Activated CD8-positive, alpha-beta memory T cell treated with anti-CD3 and anti-CD28 coated beads, Interleukin-2, amount 50 U/mL, for 1 hour (primary cell): ENCODE results near the gene DAPK1.

ENCODE experiments used
- DNase-seq: peaks from one replicate; pipeline ENCODE4 v3.0.0-alpha.2; 2020; ENCODE audit errors: extremely low read depth

The DAPK1 gene

DNA sequence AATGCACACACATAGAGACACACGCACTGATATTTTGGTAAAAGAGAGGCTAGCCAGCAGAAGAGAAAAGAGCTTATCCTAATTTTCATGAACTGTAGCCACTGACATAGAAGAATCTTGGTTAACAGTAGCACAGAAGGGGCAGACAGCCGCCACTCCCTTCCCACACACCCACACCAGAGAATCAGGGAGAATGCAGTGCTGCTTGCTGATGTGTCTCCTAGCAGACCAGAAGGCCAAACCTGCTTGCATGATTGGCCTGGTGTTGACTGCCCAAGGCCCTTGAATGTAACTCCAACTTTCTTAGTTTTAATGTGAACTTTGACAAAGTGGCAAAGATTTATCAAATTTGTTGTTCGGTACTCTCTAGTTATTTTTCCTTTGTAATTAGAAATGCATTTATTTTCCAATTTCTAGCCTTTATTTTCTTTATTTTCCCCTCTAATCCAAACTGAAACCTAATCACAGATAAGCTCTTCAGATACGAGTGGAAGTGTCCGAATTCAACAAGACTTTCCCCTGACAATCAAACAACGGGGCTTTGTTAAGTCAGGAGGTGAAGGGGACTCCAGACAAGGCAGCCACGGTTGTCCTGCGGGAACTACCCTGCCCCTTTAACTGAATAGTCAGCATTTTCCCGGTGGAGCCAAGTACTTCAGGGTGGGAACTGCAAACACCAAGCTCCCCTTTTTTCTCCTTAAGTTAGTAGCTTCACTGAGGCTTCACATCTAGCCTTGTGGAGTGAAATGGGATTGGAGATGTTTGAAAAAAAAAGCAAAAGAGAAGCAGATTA, 146.3 kb downstream of the DAPK1 start:
- no peak for DNase-seq

DNA sequence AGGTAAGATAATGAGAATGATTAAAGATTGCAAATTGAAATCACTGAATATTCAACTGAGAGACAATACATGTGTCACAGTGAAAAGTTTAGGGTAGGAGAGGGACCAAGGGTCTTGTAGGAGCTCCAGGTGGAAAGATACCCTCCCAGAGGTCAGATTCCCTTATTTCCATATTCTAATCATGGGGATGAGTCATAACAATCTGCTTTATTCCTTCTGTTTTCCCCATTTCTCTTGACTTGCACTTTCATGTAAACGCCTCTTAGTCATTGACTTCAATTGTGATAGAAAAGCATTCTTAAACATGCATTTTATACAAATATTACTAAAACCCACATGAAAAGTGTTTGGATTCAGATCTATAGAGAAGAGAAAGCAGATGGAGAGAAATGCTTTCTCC, 147.0 kb downstream of the DAPK1 start:
- DNase-seq, result no peak

DNA sequence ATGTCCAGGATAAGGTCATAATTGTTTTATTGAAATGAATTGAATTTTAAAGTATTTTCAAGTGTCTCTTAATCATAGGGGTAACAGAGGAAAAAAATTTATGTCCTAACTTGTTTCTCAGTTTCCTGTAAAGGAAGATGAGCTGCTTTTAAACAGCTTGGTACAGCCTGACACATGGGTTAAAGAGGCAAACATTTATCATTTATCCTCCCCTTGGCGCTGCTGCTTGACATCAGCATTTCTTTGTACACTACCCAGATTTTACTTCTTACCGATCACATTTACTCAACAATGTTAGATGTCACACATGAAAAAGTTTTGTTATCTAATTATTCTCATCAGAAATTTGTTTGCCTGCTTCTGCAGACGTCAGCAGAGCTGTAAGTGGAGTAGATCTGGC, 148.9 kb downstream of the DAPK1 start:
- no peak for DNase-seq

DNA sequence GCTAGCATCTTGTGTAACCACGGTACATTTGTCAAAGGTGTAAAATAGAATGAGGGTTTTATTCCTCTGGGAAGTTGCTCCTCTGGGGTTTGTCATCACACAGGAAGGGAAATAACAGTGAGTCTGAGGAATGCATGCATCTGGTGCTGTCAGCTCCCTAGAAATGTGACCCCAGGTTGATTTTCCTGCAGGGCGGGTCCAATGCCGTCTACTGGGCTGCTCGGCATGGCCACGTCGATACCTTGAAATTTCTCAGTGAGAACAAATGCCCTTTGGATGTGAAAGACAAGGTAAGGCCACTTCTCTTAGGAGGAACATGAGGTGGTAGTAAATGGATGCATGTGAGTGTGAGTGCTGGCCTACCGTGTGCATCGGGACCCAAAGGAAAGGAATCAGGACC, 149.4 kb downstream of the DAPK1 start:
- DNase-seq, result no peak

DNA sequence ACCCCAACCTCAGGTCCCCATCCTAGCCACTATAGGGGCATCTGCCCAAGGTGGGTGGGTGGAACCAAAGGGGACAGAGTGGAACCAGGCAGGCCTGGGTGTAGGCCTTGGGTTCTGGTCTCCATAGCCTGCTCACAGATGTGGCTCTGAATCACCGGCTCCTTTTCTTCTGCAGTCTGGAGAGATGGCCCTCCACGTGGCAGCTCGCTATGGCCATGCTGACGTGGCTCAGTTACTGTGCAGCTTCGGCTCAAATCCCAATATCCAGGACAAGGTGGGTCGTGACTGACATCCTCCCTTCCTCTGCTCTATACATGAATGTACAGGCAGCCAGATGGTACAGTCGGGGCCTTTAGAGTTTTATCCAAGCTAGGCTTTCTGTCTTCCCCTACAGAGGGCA, 150.9 kb downstream of the DAPK1 start:
- no peak for DNase-seq

DNA sequence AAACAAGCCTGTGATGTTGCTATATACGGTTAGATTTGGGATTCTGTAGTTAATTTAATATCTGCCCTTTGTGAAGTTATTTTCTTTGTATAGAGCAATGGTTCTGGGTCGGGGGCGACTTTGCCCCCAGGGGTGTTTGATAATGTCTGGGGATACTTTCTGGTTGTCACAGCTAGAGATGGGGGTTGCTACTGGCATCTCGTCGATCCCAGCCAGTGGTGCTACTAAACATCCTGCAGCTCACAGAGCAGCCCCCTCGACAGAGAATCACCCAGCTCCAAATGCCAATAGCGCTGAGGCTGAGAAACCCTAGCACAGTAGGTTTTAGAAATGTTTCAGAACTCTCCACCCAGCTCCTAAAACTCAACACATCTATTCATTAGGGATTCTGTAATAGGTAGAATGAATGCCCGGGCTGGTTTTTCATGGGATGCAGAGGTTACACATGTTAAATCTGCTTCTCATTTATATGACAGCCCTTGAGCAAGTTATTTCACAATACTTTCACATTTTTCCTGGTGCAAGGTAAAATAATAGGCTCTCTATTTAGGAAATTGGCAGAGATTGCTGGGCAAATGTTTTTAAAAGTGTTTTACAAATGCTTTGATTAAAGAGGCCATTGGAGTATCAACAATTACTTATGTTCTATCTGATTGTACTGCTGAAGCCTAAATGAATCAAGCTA, 153.1 kb downstream of the DAPK1 start:
- no peak for DNase-seq

DNA sequence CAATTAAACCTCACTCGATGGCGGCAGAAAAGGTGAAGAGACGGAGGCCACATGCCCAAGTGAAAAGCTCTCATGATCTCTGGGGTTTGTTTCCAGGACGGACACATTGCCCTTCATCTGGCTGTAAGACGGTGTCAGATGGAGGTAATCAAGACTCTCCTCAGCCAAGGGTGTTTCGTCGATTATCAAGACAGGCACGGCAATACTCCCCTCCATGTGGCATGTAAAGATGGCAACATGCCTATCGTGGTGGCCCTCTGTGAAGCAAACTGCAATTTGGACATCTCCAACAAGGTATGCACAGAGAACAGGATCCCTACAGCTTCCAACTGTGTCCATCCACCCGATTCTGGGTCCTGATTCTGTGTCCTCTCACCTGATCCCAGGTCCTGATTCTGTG, 153.8 kb downstream of the DAPK1 start:
- DNase-seq, result no peak

DNA sequence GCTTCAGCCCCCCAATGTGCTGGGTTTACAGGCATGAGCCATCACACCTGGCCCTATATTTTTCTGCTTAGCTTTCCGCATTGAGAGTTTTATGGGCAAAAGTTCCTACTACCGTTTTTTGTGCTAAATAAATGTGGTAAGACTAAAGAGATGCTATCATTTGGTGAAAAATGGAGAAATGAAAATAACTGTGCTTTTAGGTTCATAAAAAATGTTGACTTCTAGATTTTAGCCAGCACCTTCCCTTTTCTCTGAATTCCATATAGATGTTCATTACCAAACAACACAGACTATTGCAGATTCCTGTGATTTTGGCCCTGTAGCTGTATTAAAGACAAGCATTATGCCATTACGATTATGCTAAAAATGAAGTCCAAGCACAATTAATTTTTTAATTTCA, 156.3 kb downstream of the DAPK1 start:
- no peak for DNase-seq

DNA sequence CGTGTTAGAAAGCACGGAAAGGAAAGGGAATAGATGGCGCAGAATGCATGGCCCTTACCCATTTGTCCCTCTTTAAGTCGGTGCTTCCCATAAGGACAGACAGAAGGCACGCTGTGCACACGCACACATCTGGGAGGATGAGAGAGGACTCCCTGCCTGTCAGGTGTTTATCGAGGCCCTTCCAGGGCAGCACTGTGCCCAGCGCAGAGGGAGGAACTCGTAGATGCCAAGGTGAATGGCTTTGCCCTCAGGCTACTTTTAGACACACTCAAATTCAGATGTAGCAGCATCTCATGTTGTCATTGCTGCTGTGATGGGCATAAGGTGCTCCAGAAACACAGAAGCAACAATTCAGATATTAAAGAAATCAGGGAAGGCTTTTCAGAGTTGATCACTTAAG, 158.1 kb downstream of the DAPK1 start:
- no peak for DNase-seq

DNA sequence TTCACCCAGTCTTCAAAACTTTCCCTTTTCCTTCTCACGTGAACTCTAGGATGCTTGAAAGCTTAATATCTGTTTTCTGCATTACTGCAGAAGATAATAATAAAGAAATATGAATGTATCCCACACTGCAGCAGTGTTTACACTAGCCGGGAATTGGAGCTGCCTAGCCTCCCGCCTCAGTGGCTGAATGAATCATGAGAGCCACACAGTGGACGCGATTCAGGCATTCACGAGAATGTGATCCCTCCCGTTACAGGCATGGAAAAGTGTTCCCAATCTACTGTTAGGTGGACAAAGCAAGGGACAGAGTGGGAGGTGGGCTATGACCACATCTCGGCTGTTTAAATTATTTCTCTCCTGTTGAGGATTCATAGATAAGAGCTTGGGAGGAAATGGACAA, 158.8 kb downstream of the DAPK1 start:
- no peak for DNase-seq

DNA sequence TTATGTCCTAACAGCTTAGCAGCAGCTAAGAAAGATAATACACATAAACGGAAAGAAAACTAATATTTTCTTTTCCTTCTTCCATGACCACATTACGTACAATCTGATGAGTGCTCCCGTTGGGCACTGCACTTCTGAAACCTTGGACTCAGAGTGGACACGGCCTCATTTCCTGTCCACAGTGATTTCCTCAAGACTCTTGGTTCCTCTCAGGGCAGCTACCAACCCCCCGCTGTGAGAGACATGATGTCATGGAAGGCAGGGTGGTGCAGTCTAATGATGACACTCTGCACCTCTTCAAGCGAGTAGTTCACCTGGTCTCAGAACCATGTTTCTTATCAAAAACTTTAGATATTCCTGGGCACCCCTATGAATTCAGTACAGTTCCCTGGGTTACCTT, 159.5 kb downstream of the DAPK1 start:
- no peak for DNase-seq

DNA sequence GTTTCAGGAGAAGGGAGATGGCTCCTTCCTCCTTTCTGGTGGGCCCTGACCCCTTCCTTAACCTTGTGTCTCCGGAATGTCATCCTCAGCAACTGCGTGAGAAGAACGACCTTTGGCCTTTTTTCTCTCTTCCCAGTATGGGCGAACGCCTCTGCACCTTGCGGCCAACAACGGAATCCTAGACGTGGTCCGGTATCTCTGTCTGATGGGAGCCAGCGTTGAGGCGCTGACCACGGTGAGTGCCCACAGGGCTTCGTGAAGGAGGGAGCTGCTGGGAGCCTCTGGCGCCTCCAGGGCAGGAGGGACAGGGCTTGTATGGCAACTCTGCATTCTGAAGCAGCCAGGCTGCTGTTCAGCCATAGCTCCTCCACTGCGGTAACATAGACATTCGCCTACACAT, 160.2 kb downstream of the DAPK1 start:
- DNase-seq, result no peak

DNA sequence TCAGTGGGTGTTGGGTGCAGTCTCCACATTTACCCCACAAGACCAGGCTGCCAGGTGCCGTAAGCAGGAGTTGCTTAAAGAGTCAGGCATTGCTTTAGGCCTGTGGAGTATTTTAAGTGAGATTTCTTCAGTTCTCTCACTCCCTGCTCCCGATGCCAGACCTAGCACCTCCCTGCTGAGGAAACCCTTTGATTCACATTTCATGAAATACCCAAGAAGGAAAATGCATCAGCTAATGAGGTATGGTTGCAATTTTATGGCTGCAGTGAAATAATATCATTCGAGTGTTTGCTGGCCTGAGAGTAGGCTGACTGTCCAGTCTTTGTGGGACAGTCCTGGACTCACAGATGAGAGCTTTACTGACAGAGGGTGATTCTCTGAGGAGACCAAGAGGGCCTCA, 160.8 kb downstream of the DAPK1 start:
- DNase-seq, result no peak

DNA sequence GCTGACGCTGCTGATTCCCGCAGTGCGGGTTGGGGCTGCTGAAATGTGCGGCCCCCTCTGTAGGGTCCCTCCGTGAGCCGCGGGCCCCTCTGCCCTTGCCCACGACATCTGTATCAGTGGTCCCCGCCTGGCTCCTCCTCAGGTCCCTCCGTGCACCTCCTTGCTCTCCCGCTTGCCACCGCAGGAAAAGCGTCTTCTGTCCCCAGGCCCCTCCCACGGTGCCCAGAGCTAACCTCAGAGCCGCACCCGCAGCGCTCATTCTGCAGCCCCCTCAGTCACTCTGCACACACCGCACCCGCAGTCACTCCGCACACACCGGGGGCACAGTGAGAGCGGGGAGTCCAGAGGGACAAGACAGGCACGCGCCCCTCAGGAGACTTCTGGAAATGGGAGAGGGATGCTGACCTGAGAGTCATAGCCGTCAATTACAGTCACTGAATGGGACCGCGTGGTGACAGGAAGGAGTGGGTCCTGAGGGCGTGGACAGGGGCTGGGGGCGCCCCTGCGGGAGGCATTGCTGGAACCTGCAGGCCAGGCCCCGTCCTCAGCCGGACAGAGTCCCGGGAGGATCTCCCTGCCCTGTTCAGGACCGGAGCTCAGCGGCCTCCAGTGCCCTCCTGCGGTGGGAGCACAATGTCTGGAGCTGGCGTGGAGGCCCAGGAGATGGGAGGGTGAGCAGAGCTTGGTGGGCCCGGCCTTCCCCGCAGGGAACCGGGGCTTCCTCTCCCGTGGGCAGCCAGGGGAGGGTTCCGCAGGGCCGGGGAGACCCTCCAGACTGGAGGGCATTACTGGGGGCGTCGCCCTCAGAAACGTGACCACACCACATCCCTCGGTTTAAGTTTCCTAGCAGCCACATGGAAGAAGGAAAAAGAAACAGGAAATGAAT, 162.1 kb downstream of the DAPK1 start:
- no peak for DNase-seq

DNA sequence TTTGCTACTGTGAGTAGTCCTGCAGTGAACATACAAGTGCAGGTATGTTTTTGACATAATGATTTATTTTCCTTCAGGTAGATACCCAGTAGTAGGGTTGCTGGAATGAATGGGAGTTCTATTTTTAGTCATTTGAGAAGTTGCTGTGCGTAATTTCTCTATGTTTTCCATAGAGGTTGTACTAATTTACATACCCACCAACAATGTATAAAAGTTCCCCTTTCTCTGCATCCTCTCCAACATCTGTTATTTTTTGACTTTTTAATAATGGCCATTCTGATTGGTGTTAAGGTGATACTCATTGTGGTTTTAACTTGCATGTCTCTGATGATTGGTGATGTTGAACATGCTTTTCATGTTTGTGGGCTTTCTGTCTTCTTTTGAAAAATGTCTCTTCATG, 163.6 kb downstream of the DAPK1 start:
- no peak for DNase-seq

DNA sequence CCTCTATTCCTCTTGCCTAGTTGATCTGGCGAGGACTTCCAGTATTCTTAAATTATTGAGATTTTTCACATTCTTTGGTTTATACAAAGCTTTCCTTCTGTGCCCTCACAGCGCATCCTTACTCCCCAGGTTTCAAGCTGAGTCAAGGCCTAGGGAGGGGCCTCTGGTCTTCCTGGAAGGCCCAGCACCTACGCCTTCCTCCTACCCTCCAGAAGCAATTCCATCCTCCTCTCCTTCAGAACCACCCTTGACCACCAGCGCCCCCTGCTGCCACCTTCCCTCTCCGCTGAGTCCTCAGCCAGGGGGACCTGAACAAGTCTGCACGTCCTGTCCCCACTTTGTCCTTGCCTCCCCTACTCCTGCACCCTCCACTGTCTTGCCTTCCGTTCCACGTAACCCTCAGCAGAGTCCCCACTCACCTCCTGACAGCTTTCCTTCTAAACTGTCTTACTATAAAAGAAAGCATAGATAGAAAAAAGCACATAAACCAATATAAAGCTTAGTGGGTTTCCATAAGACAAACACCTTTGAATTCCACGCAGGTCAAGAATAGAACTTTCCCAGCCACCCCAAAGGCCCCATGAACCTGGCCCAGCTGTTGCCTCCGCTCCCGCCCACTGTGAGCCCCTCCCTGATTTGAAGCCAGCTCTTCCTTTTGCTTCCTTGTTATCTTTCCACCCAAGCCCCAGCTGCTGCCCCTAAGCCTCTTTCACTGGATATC, 165.3 kb downstream of the DAPK1 start:
- DNase-seq, result no peak

DNA sequence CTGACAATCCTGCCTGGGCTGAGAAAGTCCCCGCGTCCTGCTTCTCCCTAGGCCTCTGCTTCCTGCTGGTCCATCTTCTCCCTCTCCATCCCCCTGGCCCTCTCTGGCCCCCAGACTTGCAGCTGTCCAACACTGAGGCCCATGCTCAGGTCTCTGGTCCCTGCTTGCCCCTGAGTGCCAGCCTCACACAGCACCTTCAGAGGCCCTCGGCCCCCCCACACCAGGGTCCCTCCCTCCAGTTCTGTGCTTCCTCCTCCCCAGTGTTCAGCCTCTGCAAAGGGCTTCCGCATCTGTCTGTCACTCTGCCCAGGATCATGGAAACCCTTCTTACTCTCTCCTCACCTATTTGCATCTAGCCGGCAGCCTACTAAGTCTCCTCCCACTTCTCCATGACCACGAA, 165.9 kb downstream of the DAPK1 start:
- no peak for DNase-seq

DNA sequence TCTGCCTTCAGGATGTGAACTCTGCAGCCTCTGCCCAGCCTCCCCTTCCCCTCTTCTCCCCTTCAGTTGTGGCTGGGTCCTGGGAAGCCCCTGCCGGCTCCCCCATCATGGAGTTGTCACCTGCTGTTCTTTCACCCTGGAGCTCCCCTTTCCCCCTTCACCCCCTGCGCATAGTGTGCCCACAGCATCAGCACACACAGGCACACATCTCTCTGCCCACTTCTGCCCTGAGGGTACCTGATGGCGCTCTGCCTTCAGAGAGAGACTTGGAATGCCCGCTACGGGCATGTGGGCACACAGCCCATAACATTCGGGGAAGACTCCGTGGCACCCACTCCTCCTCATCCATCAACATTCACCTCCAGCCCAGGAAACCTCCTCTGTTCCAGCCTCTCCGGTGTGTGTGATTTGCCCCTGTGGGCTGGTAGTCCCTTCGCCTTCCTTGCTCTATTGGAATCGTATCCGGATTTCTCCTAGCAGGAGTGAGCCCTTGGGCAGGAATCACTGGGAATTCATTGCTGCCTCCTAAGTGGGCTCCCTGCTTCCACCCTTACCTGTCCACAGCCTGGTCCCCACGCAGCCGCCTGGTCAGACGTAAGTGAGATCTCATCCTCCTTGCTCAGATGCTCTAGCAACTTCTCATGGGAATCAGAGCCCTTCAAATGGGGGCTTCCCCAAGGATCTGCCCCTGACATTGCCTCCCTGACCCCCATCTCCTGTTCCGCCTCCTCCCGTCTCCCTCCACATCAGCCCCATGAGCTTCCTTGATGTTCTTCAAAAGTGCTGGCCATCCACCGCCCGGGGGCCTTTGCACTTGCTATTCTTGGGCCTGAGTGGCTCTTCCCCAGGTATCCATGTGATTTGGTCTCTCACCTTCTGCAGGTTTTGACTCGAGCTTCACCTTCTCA, 166.7 kb downstream of the DAPK1 start:
- DNase-seq, result no peak

DNA sequence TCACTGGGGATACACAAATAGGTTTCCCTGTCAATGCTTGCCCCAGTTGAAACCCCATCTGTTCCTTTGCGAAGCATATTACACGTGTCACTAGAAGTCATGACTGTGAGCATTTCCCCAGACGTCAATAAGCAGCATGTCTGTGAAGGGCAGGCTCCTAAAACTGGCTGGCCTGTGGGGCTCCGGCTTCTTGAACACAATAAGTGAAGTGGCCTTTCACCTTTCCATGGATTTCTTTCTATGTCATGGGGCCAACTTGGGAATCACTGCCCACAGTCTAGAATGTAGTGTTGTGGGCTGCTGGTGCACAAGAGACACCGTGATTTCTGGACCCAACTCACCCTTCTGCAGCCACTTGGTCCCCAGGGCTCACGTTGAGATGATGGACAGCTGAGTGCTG, 167.8 kb downstream of the DAPK1 start:
- no peak for DNase-seq

DNA sequence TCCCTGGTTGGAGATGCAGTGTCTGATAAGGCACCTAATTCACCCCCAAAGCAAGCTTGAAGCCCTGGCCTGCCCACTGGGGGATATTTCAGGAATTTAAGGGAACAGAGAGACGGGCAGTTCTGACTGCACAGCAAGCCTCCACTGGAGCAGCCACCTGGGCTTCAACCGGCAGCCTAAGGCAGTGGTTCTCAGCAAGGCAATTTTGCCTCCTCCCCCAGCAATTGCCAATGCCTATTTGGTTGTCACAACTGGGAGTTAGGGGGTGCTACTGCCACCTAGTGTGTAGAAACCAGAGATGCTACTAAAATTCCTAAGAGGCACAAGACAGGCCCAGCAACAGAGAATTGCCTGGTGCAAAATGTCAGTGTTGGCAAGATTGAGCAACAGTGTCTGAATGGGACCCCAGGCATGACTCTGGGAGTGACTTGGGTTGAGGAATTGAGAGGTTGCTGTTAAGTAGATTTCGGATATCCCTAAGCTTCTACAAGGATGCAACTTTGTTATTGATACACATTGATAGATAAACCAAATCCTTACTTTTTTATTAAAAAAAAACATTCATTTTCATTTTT, 169.6 kb downstream of the DAPK1 start:
- no peak for DNase-seq

DNA sequence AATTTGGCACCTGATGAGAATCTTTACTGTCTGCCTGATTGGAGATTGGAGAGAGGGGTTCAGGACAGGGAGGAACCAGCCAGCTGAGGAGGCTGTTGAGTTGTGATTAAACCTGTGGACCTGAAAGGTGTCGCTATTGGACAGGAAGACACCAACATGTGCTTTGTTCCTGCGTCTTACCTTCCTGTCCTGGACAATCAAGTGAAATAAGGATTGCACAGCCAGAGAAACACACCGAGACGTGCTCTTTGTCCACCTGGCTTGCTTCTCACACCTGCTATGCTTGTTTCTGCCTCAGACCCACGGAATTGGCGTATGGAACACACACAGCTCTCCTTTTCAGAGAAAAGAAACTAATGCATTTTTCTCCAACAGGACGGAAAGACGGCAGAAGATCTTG, 170.6 kb downstream of the DAPK1 start:
- DNase-seq, result no peak
